Breast epithelium (tissue), 4 donors: ENCODE measurements around the gene NTNG1. TPM values are rescaled to one million over a fixed set of nuclear protein-coding genes. Genes with fewer than 3 reads are reported as not detected.

Experiments
- DNase-seq, 2 donors: peaks; one replicate each; pipeline ENCODE4 v3.0.0-alpha.2; 2019; ENCODE audit warnings: low spot score in 2 of 2
- H3K27ac ChIP-seq, 2 donors: fragments of 200-600 bp; sonication (generic) in 1 of 2; one replicate each; pipeline ENCODE4 v1.5.1; 2016 to 2019; ENCODE audit warnings: mild to moderate bottlenecking in 1 of 2
- H3K27me3 ChIP-seq, 2 donors: fragments of 200-600 bp; sonication (generic) in 1 of 2; one replicate each; pipeline versions ENCODE4 v1.5.1 to v1.6.0; 2017 to 2019; ENCODE audit warnings: control low read depth in 1 of 2, mild to moderate bottlenecking in 1 of 2
- H3K36me3 ChIP-seq: fragments of 200-600 bp; one replicate; pipeline ENCODE4 v1.5.1; 2019
- H3K4me1 ChIP-seq, 2 donors: fragments of 200-600 bp; sonication (generic); one replicate each; pipeline ENCODE4 v1.5.1; 2016 to 2019; ENCODE audit warnings: control low read depth in 1 of 2
- H3K4me3 ChIP-seq, 3 donors: fragments of 200-600 bp; sonication (generic); 1 replicate in 2 of 3; 2 replicates in 1 of 3; pipeline ENCODE4 v1.5.1; 2016 to 2019; ENCODE audit warnings: mild to moderate bottlenecking in 3 of 3, moderate library complexity in 2 of 3
- H3K9me3 ChIP-seq, 2 donors: fragments of 200-600 bp; sonication (generic) in 1 of 2; one replicate each; pipeline ENCODE4 v1.5.1; 2016 to 2019; ENCODE audit warnings: control low read depth in 1 of 2
- POLR2A ChIP-seq: fragments of 450-650 bp; IDR thresholded peaks from one replicate; pipeline ENCODE4 v1.6.1; 2016; ENCODE audit warnings: antibody characterized with exemption, mild to moderate bottlenecking, moderate library complexity
- POLR2AphosphoS5 ChIP-seq, 3 donors: sonication (generic); formaldehyde crosslinking; IDR thresholded peaks; one replicate each; pipeline ENCODE4 v1.6.1; 2017; ENCODE audit warnings: antibody characterized with exemption in 3 of 3
- intact Hi-C: fragments of 100-400 bp; cut with DNase I; formaldehyde crosslinking; loops from one replicate; pipeline ENCODE4 v1.15.1; 2023; ENCODE audit warnings: low total_unique reads
- total RNA-seq, 3 donors: library from RNA; depleted of rRNA; stranded (reverse); fragments of >200 nt; gene quantifications; one replicate each; pipeline ENCODE4 v1.1.0, GENCODE V29; 2016
- TF ChIP-seq, protein P1 (sequence below), 3 donors: fragments of 450-650 bp; IDR thresholded peaks; one replicate each; pipeline ENCODE4 v1.5.1; 2016 to 2017; ENCODE audit warnings: antibody characterized with exemption in 3 of 3, mild to moderate bottlenecking in 3 of 3, moderate library complexity in 3 of 3

Gene NTNG1
- total RNA-seq, 3 donors from 2014 or later = 0.32 to 5.7 (median 0.98) TPM

DNA sequence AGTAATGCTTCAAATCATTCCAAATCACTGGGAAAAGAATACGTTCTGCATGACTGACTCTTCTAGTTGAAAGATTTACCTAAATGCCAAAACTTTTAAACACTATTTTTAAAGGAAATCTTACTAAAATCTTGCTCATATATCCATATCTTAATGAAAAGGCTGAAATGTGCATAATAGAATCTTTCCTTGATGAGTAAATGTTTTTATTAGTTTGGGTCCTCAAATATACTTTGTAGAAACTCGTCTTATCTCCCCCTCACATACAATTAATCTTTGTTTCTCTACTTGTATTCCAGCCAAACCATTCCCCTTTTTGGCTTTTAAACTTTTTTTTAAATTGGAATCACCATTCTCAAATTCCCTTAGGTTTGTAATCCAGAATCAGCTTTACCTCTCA is 110.2 kb downstream of the NTNG1 start:
- no peak overlapping the region for H3K4me3 ChIP-seq
- no peaks in the 10 kb centered on the region for H3K36me3 ChIP-seq
- H3K27me3 ChIP-seq = no peaks in the 10 kb centered on the region
- no peaks in the 10 kb centered on the region for H3K4me1 ChIP-seq
- no peak for DNase-seq
- intact Hi-C loops = no loop called here
- no peak for TF ChIP-seq POLR2A
- TF ChIP-seq POLR2AphosphoS5 (IDR thresholded peaks at IDR 0.05) = no peak
- TF ChIP-seq, protein P1, sequence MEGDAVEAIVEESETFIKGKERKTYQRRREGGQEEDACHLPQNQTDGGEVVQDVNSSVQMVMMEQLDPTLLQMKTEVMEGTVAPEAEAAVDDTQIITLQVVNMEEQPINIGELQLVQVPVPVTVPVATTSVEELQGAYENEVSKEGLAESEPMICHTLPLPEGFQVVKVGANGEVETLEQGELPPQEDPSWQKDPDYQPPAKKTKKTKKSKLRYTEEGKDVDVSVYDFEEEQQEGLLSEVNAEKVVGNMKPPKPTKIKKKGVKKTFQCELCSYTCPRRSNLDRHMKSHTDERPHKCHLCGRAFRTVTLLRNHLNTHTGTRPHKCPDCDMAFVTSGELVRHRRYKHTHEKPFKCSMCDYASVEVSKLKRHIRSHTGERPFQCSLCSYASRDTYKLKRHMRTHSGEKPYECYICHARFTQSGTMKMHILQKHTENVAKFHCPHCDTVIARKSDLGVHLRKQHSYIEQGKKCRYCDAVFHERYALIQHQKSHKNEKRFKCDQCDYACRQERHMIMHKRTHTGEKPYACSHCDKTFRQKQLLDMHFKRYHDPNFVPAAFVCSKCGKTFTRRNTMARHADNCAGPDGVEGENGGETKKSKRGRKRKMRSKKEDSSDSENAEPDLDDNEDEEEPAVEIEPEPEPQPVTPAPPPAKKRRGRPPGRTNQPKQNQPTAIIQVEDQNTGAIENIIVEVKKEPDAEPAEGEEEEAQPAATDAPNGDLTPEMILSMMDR (IDR thresholded peaks at IDR 0.05) = no peak
- H3K27ac ChIP-seq = no peak overlapping the region
- no peaks in the 10 kb centered on the region for H3K9me3 ChIP-seq

DNA sequence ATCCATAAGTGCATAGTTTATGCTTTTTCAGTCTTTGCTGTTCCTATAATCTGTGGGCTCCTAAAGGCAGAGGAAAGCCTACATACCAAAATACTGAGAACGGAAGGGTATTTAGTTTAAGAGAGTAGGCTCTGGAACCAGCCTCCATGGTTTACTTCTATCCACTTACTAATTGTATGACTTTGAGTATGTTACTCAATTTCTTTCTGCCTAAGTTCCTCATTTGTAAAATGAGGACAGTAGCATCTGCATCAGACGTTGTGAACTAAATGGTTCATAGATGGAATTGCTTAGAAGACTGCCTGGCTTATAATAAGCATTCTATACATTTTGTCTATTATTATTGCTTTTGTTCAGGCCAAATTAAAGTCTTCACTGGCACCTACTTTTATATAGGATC is 111.0 kb downstream of the NTNG1 start:
- H3K27me3 ChIP-seq = no peaks in the 10 kb centered on the region
- DNase-seq = no peak
- H3K36me3 ChIP-seq = no peaks in the 10 kb centered on the region
- no peak overlapping the region for H3K4me3 ChIP-seq
- TF ChIP-seq POLR2A (no peak), POLR2AphosphoS5 (IDR thresholded peaks at IDR 0.05) (no peak)
- TF ChIP-seq, protein P1 (IDR thresholded peaks at IDR 0.05) = no peak
- intact Hi-C loops = no loop called here
- H3K9me3 ChIP-seq = no peaks in the 10 kb centered on the region
- no peaks in the 10 kb centered on the region for H3K4me1 ChIP-seq
- H3K27ac ChIP-seq = no peak overlapping the region

DNA sequence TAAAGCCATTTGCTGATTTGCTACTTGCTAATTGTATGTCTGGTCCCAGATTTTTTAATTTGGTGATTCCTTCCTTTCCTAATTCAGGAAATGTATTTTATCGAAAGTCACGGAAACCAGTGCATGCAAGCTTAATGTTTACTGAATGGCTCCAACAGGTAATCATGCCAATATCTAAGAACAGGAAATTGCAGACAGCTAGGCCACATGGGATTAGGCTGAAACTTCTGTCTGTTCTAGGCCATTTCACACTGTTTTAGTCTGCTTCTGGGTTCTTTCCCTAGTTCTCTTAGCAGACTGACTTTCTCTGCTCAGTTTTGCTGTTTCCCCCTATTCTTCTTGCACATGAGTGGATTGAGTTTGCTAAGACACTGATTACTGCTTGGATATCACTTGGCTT is 111.4 kb downstream of the NTNG1 start:
- Histone ChIP-seq H3K36me3 (no peaks in the 10 kb centered on the region), H3K4me1 (no peaks in the 10 kb centered on the region), H3K27me3 (no peaks in the 10 kb centered on the region), H3K4me3 (no peak overlapping the region), H3K9me3 (no peaks in the 10 kb centered on the region), H3K27ac (no peak overlapping the region)
- intact Hi-C loops = no loop called here
- DNase-seq = no peak
- TF ChIP-seq POLR2AphosphoS5 (IDR thresholded peaks at IDR 0.05) (no peak), POLR2A (no peak)
- TF ChIP-seq, protein P1 (IDR thresholded peaks at IDR 0.05) = no peak

DNA sequence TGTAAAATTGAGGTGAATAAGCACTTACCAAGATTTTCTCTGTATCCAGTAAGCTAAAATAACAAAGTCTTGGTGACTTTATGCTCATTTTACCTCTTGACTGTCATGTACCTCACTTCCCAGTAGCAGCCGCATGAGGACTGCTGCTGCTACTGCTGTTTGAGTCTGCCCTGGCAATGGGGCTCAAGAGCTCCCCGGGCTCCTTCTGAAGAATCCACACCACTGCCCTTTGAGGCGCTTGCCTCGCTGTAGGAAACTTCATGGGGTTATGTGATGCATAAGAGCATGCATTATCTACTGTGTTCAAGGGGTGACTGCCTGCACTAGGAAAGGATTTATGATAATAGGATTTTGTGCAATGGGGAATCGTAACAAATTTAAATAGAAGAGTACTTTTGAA is 113.5 kb downstream of the NTNG1 start:
- Histone ChIP-seq H3K36me3 (no peaks in the 10 kb centered on the region), H3K4me1 (no peaks in the 10 kb centered on the region), H3K27ac (no peak overlapping the region), H3K27me3 (no peaks in the 10 kb centered on the region), H3K4me3 (no peak overlapping the region), H3K9me3 (no peaks in the 10 kb centered on the region)
- DNase-seq = no peak
- intact Hi-C loops = no loop called here
- TF ChIP-seq POLR2A = no peak
- TF ChIP-seq POLR2AphosphoS5 (IDR thresholded peaks at IDR 0.05) = no peak
- TF ChIP-seq, protein P1 (IDR thresholded peaks at IDR 0.05) = no peak

DNA sequence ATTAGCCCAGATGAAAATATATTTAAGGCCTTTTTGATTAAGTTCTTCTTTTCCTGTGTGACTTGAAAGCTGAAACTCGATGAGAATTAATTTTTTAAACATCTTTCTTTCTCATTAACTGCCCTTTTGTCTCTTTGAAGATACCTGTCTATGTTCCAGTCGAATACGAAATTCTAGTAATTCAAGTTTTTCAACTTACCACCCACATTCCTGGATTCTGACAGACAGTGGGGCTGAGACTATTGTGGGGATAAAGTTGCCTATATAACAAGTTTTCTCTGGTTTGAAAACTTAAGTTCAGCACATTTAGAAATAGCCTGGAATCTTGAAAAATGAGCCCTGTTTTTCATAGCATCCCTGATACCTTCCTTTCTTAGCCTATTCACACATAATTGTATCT is 114.6 kb downstream of the NTNG1 start:
- DNase-seq = no peak
- Histone ChIP-seq H3K27ac (no peak overlapping the region), H3K27me3 (no peaks in the 10 kb centered on the region), H3K4me1 (no peaks in the 10 kb centered on the region), H3K36me3 (no peaks in the 10 kb centered on the region), H3K4me3 (no peak overlapping the region), H3K9me3 (no peaks in the 10 kb centered on the region)
- TF ChIP-seq POLR2A = no peak
- TF ChIP-seq POLR2AphosphoS5 (IDR thresholded peaks at IDR 0.05) = no peak
- intact Hi-C loops = no loop called here
